KG1 (cell line): ENCODE data around the gene MRPS10.
"Not testable (repeated sequence)": the region's sequence is repeated elsewhere in the genome, so short reads cannot be mapped to it uniquely, and the experiment has no call there.

Experiments
- DNase-seq: peaks from one replicate; lab custom pipeline; 2025; lab: John Stamatoyannopoulos, UW

MRPS10 gene

GRCh38 chr6:42237857-42238256, 20.2 kb upstream of the MRPS10 start:
- DNase-seq: no peak

GRCh38 chr6:42236682-42237473, 19.2 kb upstream of the MRPS10 start:
- no peak for DNase-seq

GRCh38 chr6:42236030-42236429, 18.4 kb upstream of the MRPS10 start:
- DNase-seq: no peak

- DNase-seq: no peak
Observed at GRCh38 chr6:42232035-42232434, 14.4 kb upstream of the MRPS10 start.

GRCh38 chr6:42230345-42231321, 13.0 kb upstream of the MRPS10 start:
- no peak for DNase-seq

GRCh38 chr6:42229506-42230119, 12.0 kb upstream of the MRPS10 start:
- no peak for DNase-seq

- DNase-seq: no peak
Observed at GRCh38 chr6:42228305-42228704, 10.6 kb upstream of the MRPS10 start.

- no peak for DNase-seq
Observed at GRCh38 chr6:42227173-42227850, 9.7 kb upstream of the MRPS10 start.

- DNase-seq: no peak
Observed at GRCh38 chr6:42226645-42227143, 9.0 kb upstream of the MRPS10 start.

GRCh38 chr6:42226161-42226611, 8.5 kb upstream of the MRPS10 start:
- DNase-seq: no peak

GRCh38 chr6:42225419-42225818, 7.8 kb upstream of the MRPS10 start:
- no peak for DNase-seq

- DNase-seq: no peak
Observed at GRCh38 chr6:42225029-42225339, 7.3 kb upstream of the MRPS10 start.

- DNase-seq: no peak
Observed at GRCh38 chr6:42224222-42225028, 6.8 kb upstream of the MRPS10 start.

GRCh38 chr6:42222448-42222847, 4.8 kb upstream of the MRPS10 start:
- no peak for DNase-seq

- no peak for DNase-seq
Observed at GRCh38 chr6:42221546-42221945, 3.9 kb upstream of the MRPS10 start.

- DNase-seq: no peak
Observed at GRCh38 chr6:42220807-42221206, 3.1 kb upstream of the MRPS10 start.

GRCh38 chr6:42217157-42217518, 523 bp downstream of the MRPS10 start:
- no peak for DNase-seq

GRCh38 chr6:42216495-42216894, 1.2 kb downstream of the MRPS10 start:
- DNase-seq: not testable (repeated sequence)

- DNase-seq: no peak
Observed at GRCh38 chr6:42212442-42212841, 5.2 kb downstream of the MRPS10 start.

GRCh38 chr6:42211726-42212125, 5.9 kb downstream of the MRPS10 start:
- no peak for DNase-seq

- DNase-seq: no peak
Observed at GRCh38 chr6:42210551-42210950, 7.1 kb downstream of the MRPS10 start.
